Adipocyte (in vitro differentiated cells): ENCODE measurements around the gene KCNH2.

Experiments
- DNase-seq: peaks from one replicate; pipeline ENCODE4 v3.0.0-alpha.2; 2015; ENCODE audit warnings: low read depth
- H3K27me3 ChIP-seq: replicated peaks from 2 replicates; pipeline ENCODE4 v1.7.0; 2013; ENCODE audit warnings: mild to moderate bottlenecking, low read length, moderate library complexity; ENCODE audit not compliant: control insufficient read depth, insufficient read depth
- H3K36me3 ChIP-seq: 2 replicates; pipeline ENCODE4 v1.7.0; 2013; ENCODE audit warnings: low read length, mild to moderate bottlenecking, moderate library complexity; ENCODE audit not compliant: control insufficient read depth, insufficient read depth, severe bottlenecking
- H3K4me1 ChIP-seq: 2 replicates; pipeline ENCODE4 v1.7.0; 2013; ENCODE audit warnings: mild to moderate bottlenecking, low read length, moderate library complexity; ENCODE audit not compliant: control insufficient read depth, insufficient read depth
- H3K4me3 ChIP-seq: 2 replicates; pipeline ENCODE4 v1.7.0; 2013; ENCODE audit warnings: mild to moderate bottlenecking, low read length, moderate library complexity
- H3K9ac ChIP-seq: 2 replicates; pipeline ENCODE4 v1.7.0; 2013; ENCODE audit warnings: mild to moderate bottlenecking, low read length, moderate library complexity
- H3K9me3 ChIP-seq: 2 replicates; pipeline ENCODE4 v1.7.0; 2013; ENCODE audit warnings: mild to moderate bottlenecking, low read length, moderate library complexity; ENCODE audit not compliant: control insufficient read depth

The KCNH2 gene

DNA sequence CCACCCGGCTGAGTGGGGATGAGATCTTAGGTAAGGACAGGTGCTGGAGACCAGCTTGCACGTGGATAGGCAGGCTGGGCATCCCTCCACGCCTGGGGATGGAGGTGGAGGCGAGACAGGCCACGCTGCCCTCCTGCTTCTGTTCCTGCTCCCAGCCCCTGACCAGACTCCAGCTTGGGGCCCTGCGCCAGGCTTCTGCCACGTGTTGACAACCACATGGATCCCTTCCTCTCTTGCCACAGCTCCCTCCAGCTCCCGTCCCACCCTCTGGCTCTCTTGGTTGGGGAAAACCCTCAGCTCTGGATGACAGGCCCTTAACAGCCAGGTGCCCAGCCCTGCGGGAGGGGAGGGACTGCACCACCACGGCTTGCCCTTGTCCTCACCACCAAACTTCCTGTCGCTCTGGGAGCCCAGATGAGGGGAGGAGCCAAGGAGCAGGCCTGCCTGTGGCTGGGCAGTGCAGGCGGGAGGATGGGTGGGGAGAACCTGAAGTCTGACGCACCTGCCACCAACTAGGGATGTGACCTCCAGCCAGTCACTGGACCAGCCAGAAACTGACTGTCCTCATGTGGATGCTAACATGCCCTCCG, 36.0 kb downstream of the KCNH2 start:
- DNase-seq: no peak
- Histone ChIP-seq H3K4me3 (no peak overlapping the region), H3K36me3 (no peaks in the 10 kb centered on the region), H3K9ac (no peak overlapping the region), H3K27me3 (peaks cover 34% of the 10 kb centered on the region), H3K4me1 (peaks cover 8% of the 10 kb centered on the region), H3K9me3 (no peaks in the 10 kb centered on the region)

GRCh38 chr7:150941351-150942000, 36.6 kb downstream of the KCNH2 start:
- DNase-seq: no peak
- Histone ChIP-seq H3K4me3 (no peak overlapping the region), H3K36me3 (no peaks in the 10 kb centered on the region)

GRCh38 chr7:150940431-150941102, 37.6 kb downstream of the KCNH2 start:
- Histone ChIP-seq H3K4me3 (no peak overlapping the region), H3K9me3 (no peaks in the 10 kb centered on the region), H3K27me3 (peaks cover 39% of the 10 kb centered on the region), H3K9ac (no peak overlapping the region), H3K4me1 (peaks cover 8% of the 10 kb centered on the region), H3K36me3 (no peaks in the 10 kb centered on the region)
- no peak for DNase-seq

More at GRCh38 chr7:150941351-150942000, 36.6 kb downstream of the KCNH2 start:
- Histone ChIP-seq H3K4me1 (peaks cover 8% of the 10 kb centered on the region), H3K9me3 (no peaks in the 10 kb centered on the region), H3K27me3 (peaks cover 36% of the 10 kb centered on the region), H3K9ac (no peak overlapping the region)

- H3K4me1 ChIP-seq: peaks cover 8% of the 10 kb centered on the region
These were observed 38.7 kb downstream of the KCNH2 start for GRCh38 chr7:150939466-150939865.

GRCh38 chr7:150939052-150939451, 39.1 kb downstream of the KCNH2 start:
- Histone ChIP-seq H3K9me3 (no peaks in the 10 kb centered on the region), H3K36me3 (no peaks in the 10 kb centered on the region)
- no peak for DNase-seq

More at GRCh38 chr7:150939466-150939865, 38.7 kb downstream of the KCNH2 start:
- no peak overlapping the region for H3K4me3 ChIP-seq
- no peaks in the 10 kb centered on the region for H3K9me3 ChIP-seq
- DNase-seq: no peak
- H3K9ac ChIP-seq: no peak overlapping the region
- H3K36me3 ChIP-seq: no peaks in the 10 kb centered on the region
- H3K27me3 ChIP-seq: peaks cover 48% of the 10 kb centered on the region

DNA sequence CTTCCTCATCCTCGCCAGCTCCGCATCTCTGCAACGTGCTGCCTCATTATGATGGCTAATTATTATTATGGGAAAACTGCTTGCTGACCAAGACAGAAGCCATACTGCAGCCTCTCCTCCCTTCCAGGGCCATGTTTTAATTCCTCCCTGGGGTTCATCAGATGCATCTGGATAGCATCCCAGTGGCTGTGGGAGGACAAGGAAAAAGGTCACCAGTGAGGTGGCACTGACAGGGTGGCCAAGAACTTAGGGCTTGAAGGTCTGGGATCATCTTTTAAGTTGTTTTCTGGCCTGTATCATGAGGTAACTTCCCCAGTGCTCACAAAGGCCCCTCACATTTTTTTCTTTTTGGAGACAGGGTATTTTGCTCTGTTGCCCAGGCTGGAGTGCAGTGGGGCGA, 39.6 kb downstream of the KCNH2 start:
- DNase-seq: no peak
- Histone ChIP-seq H3K9ac (no peak overlapping the region), H3K9me3 (no peaks in the 10 kb centered on the region), H3K4me1 (peaks cover 8% of the 10 kb centered on the region), H3K4me3 (no peak overlapping the region), H3K27me3 (peaks cover 45% of the 10 kb centered on the region), H3K36me3 (no peaks in the 10 kb centered on the region)

More at GRCh38 chr7:150939052-150939451, 39.1 kb downstream of the KCNH2 start:
- Histone ChIP-seq H3K27me3 (peaks cover 45% of the 10 kb centered on the region), H3K9ac (no peak overlapping the region), H3K4me1 (peaks cover 8% of the 10 kb centered on the region), H3K4me3 (no peak overlapping the region)

GRCh38 chr7:150937848-150938561, 40.1 kb downstream of the KCNH2 start:
- no peak for DNase-seq
- H3K36me3 ChIP-seq: no peaks in the 10 kb centered on the region

DNA sequence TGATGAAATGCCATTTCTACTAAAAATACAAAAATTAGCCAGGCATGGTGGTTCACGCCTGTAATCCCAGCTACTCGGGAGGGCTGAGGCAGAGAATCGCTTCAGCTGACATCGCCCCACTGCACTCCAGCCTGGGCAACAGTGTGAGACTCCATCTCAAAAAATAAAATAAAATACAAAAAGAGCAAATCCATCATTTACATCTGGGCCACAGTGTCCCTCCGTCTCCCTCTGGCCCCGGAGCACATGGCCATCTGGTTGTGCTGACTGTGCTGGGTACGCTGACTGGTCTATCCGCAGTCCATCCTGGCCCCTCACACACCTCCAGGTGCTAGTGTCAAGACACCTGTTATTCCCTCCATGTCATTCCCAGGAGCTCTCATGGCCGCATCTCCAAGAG, 42.1 kb downstream of the KCNH2 start:
- no peak for DNase-seq
- Histone ChIP-seq H3K36me3 (no peaks in the 10 kb centered on the region), H3K4me3 (no peak overlapping the region), H3K9ac (no peak overlapping the region), H3K4me1 (peaks cover 8% of the 10 kb centered on the region), H3K9me3 (no peaks in the 10 kb centered on the region), H3K27me3 (peaks cover 44% of the 10 kb centered on the region)

More at GRCh38 chr7:150937848-150938561, 40.1 kb downstream of the KCNH2 start:
- H3K4me1 ChIP-seq: peaks cover 8% of the 10 kb centered on the region
- peaks cover 45% of the 10 kb centered on the region for H3K27me3 ChIP-seq
- H3K4me3 ChIP-seq: no peak overlapping the region
- no peak overlapping the region for H3K9ac ChIP-seq
- H3K9me3 ChIP-seq: no peaks in the 10 kb centered on the region

GRCh38 chr7:150935149-150935548, 43.0 kb downstream of the KCNH2 start:
- Histone ChIP-seq H3K4me1 (peaks cover 8% of the 10 kb centered on the region), H3K9me3 (no peaks in the 10 kb centered on the region), H3K36me3 (no peaks in the 10 kb centered on the region), H3K4me3 (no peak overlapping the region), H3K27me3 (peaks cover 45% of the 10 kb centered on the region), H3K9ac (no peak overlapping the region)
- no peak for DNase-seq

- H3K9me3 ChIP-seq: no peaks in the 10 kb centered on the region
- H3K4me1 ChIP-seq: peaks cover 8% of the 10 kb centered on the region
- H3K9ac ChIP-seq: no peak overlapping the region
- DNase-seq: no peak
- no peaks in the 10 kb centered on the region for H3K36me3 ChIP-seq
- no peak overlapping the region for H3K4me3 ChIP-seq
- H3K27me3 ChIP-seq: peaks cover 48% of the 10 kb centered on the region
These were observed 43.9 kb downstream of the KCNH2 start for GRCh38 chr7:150934045-150934766.
